HS-5 (cell line): ENCODE measurements around the gene ZNF669.

Experiments
- DNase-seq: peaks from one replicate; pipeline ENCODE4 v3.0.0-alpha.2; 2012; ENCODE audit warnings: low read depth

Gene ZNF669

GRCh38 chr1:247111259-247111699 lies 7.1 kb upstream of the ZNF669 start:
- no peak for DNase-seq

GRCh38 chr1:247110627-247111258 lies 6.6 kb upstream of the ZNF669 start:
- DNase-seq: no peak

- DNase-seq: no peak
These were observed 3.5 kb upstream of the ZNF669 start for GRCh38 chr1:247107694-247108093.

- no peak for DNase-seq
These were observed 1.8 kb upstream of the ZNF669 start for GRCh38 chr1:247105966-247106365.

- no peak for DNase-seq
These were observed 809 bp upstream of the ZNF669 start for GRCh38 chr1:247104965-247105364.

GRCh38 chr1:247102381-247102780 lies 1.8 kb downstream of the ZNF669 start:
- DNase-seq: no peak

GRCh38 chr1:247100676-247101279 lies 3.4 kb downstream of the ZNF669 start:
- no peak for DNase-seq

- no peak for DNase-seq
These were observed 7.2 kb downstream of the ZNF669 start for GRCh38 chr1:247096958-247097357.

GRCh38 chr1:247096544-247096943 lies 7.6 kb downstream of the ZNF669 start:
- DNase-seq: no peak

GRCh38 chr1:247096112-247096511 lies 8.0 kb downstream of the ZNF669 start:
- no peak for DNase-seq

GRCh38 chr1:247090455-247090854 lies 13.7 kb downstream of the ZNF669 start:
- DNase-seq: no peak

- no peak for DNase-seq
These were observed 14.4 kb downstream of the ZNF669 start for GRCh38 chr1:247089616-247090375.

- no peak for DNase-seq
These were observed 15.2 kb downstream of the ZNF669 start for GRCh38 chr1:247088967-247089366.

GRCh38 chr1:247087256-247087655 lies 16.9 kb downstream of the ZNF669 start:
- DNase-seq: no peak

- no peak for DNase-seq
These were observed 18.8 kb downstream of the ZNF669 start for GRCh38 chr1:247085310-247085709.

- no peak for DNase-seq
These were observed 19.4 kb downstream of the ZNF669 start for GRCh38 chr1:247084771-247085170.

GRCh38 chr1:247079141-247079874 lies 24.8 kb downstream of the ZNF669 start:
- DNase-seq: no peak

GRCh38 chr1:247078258-247079140 lies 25.7 kb downstream of the ZNF669 start, which contains the start of gene ZNF670:
Gene ZNF670 (minus strand): TSS chr1:247078811. CDS start chr1:247078596, 215 bp downstream.
- DNase-seq: peak; percentile 82

- peak; percentile 10 for DNase-seq
These were observed 26.3 kb downstream of the ZNF669 start for GRCh38 chr1:247077876-247078257.

- DNase-seq: peak; percentile 0
These were observed 26.9 kb downstream of the ZNF669 start for GRCh38 chr1:247077213-247077612.

- DNase-seq: no peak
These were observed 33.5 kb downstream of the ZNF669 start for GRCh38 chr1:247070645-247071044.
